SKM-1 (cell line): Measurements from ENCODE around the gene HMBS.
A peak's percentile ranks its signal among the peaks of the same experiment; 100 is the strongest.

ENCODE experiments used
- DNase-seq: peaks from one replicate; lab custom pipeline; 2025; ENCODE audit not compliant: unreplicated experiment; lab: John Stamatoyannopoulos, UW

HMBS gene

GRCh38 chr11:119067371-119068222 is 17.1 kb upstream of the HMBS start, which contains the start of gene VPS11:
TSS of gene VPS11 (plus strand) at chr11:119067818. CDS start at chr11:119067824, 6 bp downstream.
- peak; percentile 95 for DNase-seq

GRCh38 chr11:119077839-119078238 is 6.8 kb upstream of the HMBS start:
- no peak for DNase-seq

- DNase-seq, result no peak
These were observed 5.8 kb upstream of the HMBS start for GRCh38 chr11:119078675-119079420.

- no peak for DNase-seq
These were observed 2.9 kb upstream of the HMBS start for GRCh38 chr11:119081682-119082260.

GRCh38 chr11:119085437-119085847 is 761 bp downstream of the HMBS start:
- no peak for DNase-seq

GRCh38 chr11:119087123-119087522 is 2.4 kb downstream of the HMBS start:
- DNase-seq, result no peak

GRCh38 chr11:119087747-119088241 is 3.1 kb downstream of the HMBS start:
- DNase-seq, result no peak

GRCh38 chr11:119088406-119088805 is 3.7 kb downstream of the HMBS start:
- DNase-seq, result no peak

- DNase-seq, result no peak
These were observed 4.6 kb downstream of the HMBS start for GRCh38 chr11:119089319-119089718.

GRCh38 chr11:119091178-119091577 is 6.5 kb downstream of the HMBS start:
- DNase-seq, result no peak

GRCh38 chr11:119091966-119092879 is 7.5 kb downstream of the HMBS start:
- no peak for DNase-seq

GRCh38 chr11:119092880-119093842 is 8.5 kb downstream of the HMBS start:
- DNase-seq, result no peak

GRCh38 chr11:119093942-119094815 is 9.5 kb downstream of the HMBS start:
- no peak for DNase-seq

GRCh38 chr11:119094816-119095065 is 10.1 kb downstream of the HMBS start:
- peak; percentile 24 for DNase-seq

- DNase-seq, result peak; percentile 97
These were observed 10.6 kb downstream of the HMBS start for GRCh38 chr11:119095066-119095880.

- DNase-seq, result no peak
These were observed 15.0 kb downstream of the HMBS start for GRCh38 chr11:119099711-119100110.

- no peak for DNase-seq
These were observed 15.7 kb downstream of the HMBS start for GRCh38 chr11:119100246-119100970.
